NCI-H2171 (cell line): ENCODE measurements around the gene KRT38.

Experiments used
- DNase-seq: peaks from one replicate; lab custom pipeline; 2025; lab: John Stamatoyannopoulos, UW

Gene KRT38

GRCh38 chr17:41421617-41422016 lies 19.2 kb downstream of the KRT38 start:
- no peak for DNase-seq

- DNase-seq: no peak
Measured at GRCh38 chr17:41421116-41421515, 19.7 kb downstream of the KRT38 start.

DNA sequence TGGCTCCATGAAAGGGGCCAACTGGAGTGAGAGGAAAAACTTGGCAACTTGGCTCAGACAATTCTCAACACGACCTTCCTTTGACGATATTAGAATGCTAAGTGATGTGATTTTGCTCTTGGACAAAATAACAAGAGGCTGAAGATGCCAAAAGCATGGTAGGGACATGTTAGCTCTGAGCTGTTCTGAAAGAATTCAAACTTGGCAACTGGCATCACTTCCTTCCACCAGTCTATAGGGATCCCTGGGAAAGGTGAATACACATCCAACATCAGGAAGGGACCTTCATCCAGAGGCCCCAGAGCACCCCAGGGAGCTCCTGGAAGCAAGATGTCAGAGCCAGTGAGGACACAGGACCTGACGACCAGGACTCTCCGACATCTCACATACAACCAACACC lies 20.6 kb downstream of the KRT38 start:
- no peak for DNase-seq

- no peak for DNase-seq
Measured at GRCh38 chr17:41419716-41420115, 21.1 kb downstream of the KRT38 start.

GRCh38 chr17:41418116-41418860 lies 22.5 kb downstream of the KRT38 start:
- no peak for DNase-seq

- no peak for DNase-seq
Measured at GRCh38 chr17:41417576-41418015, 23.2 kb downstream of the KRT38 start.

GRCh38 chr17:41417127-41417526 lies 23.7 kb downstream of the KRT38 start:
- no peak for DNase-seq

- no peak for DNase-seq
Measured at GRCh38 chr17:41416479-41416878, 24.3 kb downstream of the KRT38 start.

GRCh38 chr17:41415833-41416335 lies 24.9 kb downstream of the KRT38 start:
- DNase-seq: no peak

DNA sequence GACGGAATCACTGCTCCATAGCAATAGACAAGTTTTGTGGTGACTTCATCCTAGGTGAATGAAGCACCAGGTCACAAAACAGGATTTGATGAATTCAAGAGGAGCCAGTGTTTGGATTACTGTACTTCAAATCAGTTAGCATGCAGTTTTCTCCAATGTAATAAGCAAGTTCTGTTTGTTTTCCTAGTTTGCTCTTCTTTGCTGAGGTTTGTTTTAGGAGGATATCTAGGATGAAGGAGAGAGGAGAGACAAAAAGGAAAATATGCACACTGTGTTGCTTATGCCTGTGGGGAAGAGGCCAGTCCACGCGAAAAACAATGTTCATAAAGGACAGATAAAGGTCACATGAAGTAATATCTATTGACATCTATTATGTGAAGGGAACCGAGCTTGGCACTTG lies 25.4 kb downstream of the KRT38 start:
- DNase-seq: no peak

DNA sequence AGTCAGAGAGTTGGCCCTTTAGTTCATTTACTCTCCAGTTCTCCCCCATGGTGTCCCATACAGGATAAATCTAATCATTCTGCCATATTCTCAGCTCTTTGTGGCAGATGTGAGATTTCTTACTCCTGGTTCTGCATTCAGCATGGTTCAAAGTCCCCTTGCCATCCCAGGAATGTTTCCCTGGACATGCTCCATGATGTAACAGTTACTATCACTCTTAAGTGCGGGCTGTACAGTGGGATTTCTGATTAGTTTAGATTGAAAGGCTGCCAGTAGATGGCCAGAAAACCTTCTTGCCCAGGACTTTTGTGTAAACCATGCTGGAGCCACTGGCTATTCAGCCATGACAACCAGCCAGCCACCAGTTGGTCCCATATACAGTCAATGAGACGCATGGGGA lies 26.8 kb downstream of the KRT38 start:
- no peak for DNase-seq

DNA sequence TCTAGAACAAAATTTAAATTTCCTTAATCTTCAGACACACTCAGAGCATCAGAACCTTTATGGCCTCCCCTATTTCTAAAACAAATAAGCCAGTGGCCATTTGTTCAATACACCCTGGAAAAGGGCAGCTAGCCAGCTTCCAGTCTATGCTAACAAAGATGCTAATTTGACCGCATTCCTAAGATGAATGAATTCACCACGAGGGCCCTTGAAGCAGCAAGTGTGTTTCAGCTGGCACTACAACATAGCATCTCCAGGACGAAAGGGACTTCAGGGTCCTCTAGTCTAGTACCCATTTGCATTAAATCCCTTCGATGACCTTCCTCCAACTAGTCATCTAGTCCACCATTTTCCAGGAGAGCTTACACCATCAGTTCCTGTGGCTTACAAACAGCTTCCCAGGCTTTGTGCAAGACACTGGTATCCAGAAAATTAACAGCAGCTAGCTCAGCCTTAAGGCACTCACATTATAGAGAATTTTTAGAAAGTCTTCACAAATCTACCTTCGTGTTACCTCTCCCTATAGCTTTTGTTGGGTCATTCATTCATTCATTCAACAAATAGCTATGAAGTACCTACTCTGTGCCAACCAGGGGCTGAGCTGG lies 27.3 kb downstream of the KRT38 start:
- DNase-seq: no peak

DNA sequence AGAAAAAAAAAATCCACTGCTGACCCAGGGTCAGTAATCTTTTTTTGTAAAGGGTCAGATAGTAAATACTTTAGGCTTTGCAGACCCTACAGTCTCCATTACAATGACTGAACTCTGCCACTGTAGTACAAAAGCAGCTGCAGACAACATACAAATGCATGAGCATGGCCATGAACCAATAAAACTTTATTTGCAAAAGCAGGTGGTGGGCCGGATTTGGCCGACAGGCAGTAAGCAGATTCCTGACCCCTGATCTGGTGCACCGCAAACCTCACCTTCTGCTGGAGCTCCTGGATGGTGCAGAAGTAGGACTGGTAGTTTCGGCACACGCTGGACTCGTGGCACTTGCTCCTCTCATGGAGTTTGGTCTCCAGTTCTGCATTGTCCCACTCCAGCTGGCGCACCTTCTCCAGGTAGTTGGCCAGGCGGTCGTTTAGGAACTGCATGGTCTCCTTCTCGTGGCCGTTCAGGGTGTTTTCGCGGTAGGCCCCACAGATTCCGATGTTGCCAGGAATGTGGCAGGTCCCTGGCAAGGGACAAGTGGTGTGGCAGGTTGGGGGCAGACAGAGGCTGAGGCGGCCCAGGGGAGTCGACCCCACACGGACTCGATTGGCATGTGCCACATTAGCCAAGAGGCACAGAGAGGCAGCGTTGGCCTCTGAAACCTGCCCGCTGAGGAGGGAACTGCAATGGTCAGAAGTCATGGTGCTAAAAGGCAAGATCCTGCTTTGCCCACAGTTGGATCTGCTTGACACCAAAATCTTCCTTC lies 29.5 kb downstream of the KRT38 start:
- DNase-seq: no peak

GRCh38 chr17:41407226-41407625 lies 33.6 kb downstream of the KRT38 start:
- DNase-seq: no peak

DNA sequence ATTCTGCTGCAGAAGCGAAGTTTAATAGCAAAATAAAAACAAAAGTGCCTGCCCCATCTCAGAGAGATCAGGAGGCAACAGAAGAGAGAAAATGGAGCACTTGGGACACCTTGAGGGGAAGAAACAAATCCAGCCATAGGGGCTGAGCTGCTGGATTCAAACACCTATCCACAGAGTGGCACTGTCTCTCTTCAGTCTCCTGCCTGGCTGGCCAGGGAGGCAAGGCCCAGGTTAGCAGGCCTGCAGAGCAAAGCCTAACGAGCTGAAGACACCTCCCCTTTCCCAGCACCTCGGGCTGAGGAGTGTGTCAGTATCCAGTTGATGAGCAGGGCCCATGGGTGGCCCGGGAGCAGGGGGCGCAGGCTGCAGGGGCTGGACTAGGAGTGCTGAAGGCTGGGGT lies 34.6 kb downstream of the KRT38 start:
- no peak for DNase-seq

- DNase-seq: no peak
Measured at GRCh38 chr17:41404024-41404671, 36.6 kb downstream of the KRT38 start.

- no peak for DNase-seq
Measured at GRCh38 chr17:41403404-41404023, 37.3 kb downstream of the KRT38 start.

DNA sequence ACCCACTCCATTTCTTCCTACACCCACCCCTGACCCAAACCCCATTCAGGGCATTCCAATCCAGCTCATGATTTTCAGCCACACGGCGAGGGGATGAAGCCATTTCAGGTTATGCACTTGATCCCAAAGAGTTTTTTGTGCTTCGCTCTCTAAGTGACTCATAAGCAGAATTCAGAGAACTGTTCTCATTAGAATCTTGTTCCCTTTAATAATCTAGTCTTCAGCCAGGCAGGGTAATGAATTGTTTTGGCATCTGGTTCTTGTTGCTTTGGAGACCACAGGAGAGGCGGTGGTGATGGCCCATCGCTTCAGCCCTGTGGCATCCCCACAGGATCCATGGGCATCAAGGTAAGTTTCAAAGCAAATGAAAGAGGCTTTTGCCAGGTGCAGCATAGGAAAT lies 38.6 kb downstream of the KRT38 start:
- no peak for DNase-seq

GRCh38 chr17:41396996-41397660 lies 43.7 kb downstream of the KRT38 start, which contains the start of gene KRT31:
KRT31 (minus strand) TSS chr17:41397608; CDS start chr17:41397539, 69 bp downstream.
- no peak for DNase-seq

DNA sequence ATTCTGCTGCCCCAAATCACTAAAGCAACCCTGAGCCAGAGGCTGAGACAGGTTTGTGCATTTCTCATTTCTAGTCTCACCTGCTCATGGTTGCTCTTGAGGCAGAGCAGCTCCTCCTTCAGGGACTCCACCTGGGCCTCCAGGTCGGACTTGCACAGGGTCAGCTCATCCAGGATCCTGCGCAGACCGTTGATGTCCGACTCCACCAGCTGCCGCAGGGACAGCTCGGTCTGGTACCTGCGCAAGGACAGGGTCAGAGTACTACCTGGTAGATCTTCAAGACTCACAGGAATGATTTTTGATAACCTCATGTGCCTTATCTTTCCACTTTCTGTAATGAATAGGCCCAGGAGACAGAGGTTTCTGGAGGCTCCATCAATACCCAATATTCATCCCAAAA lies 44.4 kb downstream of the KRT38 start:
- no peak for DNase-seq

- DNase-seq: no peak
Measured at GRCh38 chr17:41395611-41396010, 45.2 kb downstream of the KRT38 start.
